AG04450 (cell line): ENCODE data around the gene SNX33. TPM values are rescaled to one million over a fixed set of nuclear protein-coding genes. Genes with fewer than 3 reads are reported as not detected.
A peak's percentile ranks its signal among the peaks of the same experiment; 100 is the strongest.
"Not testable (repeated sequence)": the region's sequence is repeated elsewhere in the genome, so short reads cannot be mapped to it uniquely, and the experiment has no call there.

ENCODE experiments used
- CTCF ChIA-PET: fragments of 300-600, 350-600 bp; formaldehyde crosslinking; extraction: SDS; loops from one replicate; lab custom pipeline; 2022; ENCODE audit warnings: antibody characterized with exemption, inconsistent platforms; lab: Charles Lee
- POLR2A ChIA-PET: fragments of 350-600 bp; formaldehyde crosslinking; extraction: SDS; loops from one replicate; lab custom pipeline; 2021; ENCODE audit warnings: antibody characterized with exemption, inconsistent platforms; lab: Yijun Ruan, JAX
- DNase-seq: peaks from one replicate; pipeline ENCODE4 v3.0.0-alpha.2; 2011; ENCODE audit warnings: low read depth, low spot score
- H3K27ac ChIP-seq: one replicate; pipeline ENCODE4 v1.5.1; 2012; ENCODE audit warnings: low read depth, low read length, control low read depth
- H3K27me3 ChIP-seq: one replicate; pipeline ENCODE4 v1.6.0; 2012; ENCODE audit warnings: low read length; ENCODE audit not compliant: control insufficient read depth, insufficient read depth
- H3K4me3 ChIP-seq: 2 replicates; pipeline ENCODE4 v1.5.1; 2011; ENCODE audit warnings: mild to moderate bottlenecking, low read depth, low read length, control low read depth
- H3K9me3 ChIP-seq: 2 replicates; pipeline ENCODE4 v1.5.1; 2012; ENCODE audit warnings: low read length; ENCODE audit not compliant: control insufficient read depth, insufficient read depth
- CTCF ChIP-seq: IDR thresholded peaks from 2 replicates; pipeline ENCODE4 v1.5.1; 2011; ENCODE audit warnings: low read depth, low read length, control low read depth, inconsistent platforms
- polyA plus RNA-seq: library from polyadenylated mRNA; depleted of rRNA; stranded (reverse); fragments of >200 nt; gene quantifications from 2 replicates; pipeline ENCODE4 v1.2.3, GENCODE V29; 2011

SNX33 gene
- polyA plus RNA-seq, 1 experiment = 14.2 TPM

DNA sequence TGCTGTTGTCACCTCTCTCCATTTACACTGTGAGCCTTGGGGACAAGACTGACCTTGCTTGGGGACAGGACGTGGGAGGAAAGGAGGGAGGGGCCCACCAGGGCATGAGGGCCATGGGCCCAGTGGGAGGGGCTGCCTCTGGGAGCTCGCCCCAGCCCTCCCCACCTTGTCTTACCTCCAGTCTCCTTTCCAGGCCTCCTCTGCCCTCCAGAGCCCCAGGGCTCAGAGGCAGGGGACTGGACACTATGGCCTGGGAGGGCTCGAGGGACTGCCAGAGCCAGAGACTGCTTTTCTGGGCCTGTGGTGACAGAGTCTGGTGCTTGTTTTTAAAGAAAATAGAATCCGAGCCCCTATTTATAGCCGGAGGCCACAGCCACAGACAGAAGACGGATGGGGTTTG lies 54.7 kb downstream of the SNX33 start:
- POLR2A ChIA-PET = interaction anchor here (1.5 kb wide), 1 partner anchor 21 kb away, joined by 3 read pairs; a partner anchor contains a TSS
- Histone ChIP-seq H3K9me3 (no peaks in the 10 kb centered on the region), H3K27me3 (no peaks in the 10 kb centered on the region), H3K27ac (no peak overlapping the region), H3K4me3 (no peak overlapping the region)
- TF ChIP-seq CTCF = no peak
- CTCF ChIA-PET = no interaction called here
- DNase-seq = no peak

DNA sequence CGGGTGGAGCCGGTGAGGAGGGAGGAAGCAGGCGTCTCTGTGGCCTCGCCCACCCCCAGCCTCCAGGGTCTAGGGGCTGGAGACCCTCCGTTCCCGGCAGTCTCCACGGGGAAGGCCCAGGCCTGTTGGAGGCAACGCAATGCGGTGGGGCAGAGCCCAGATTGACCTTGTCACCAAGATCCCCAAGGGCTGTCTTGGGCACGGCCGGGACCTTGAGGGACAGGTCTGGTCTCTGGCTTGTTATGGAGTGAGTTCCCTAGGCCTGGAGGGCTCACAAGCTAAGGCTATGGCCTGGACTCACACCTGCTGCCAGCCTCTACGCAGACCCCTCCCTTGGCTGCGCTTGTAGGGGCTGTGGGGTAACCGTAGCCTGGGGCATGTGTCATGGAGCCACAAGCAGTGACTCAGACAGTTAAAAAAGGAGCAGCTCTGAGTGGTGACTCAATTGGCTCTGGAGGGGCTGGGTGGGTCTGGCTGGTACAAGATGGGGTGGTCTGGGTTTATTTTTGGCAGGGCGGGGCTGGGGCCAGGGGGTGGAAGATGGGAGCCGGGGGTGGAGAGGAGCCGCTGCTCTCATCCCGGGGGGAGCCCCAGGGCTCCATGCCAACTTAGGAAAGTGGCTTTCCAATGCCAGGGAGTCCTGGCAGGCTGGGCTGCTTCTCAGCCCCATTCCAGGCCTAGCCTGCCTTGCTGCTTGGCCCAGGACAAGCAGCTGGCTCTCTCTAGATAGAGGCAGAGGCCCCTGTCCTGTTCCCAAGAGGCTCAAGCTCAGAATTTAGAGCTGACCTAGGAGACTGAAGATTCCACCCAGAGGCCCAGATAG lies 55.9 kb downstream of the SNX33 start:
- DNase-seq, H3K9me3 ChIP-seq, H3K27me3 ChIP-seq, H3K4me3 ChIP-seq, POLR2A ChIA-PET: not testable (repeated sequence)
- peak overlapping the region; percentile 52 for H3K27ac ChIP-seq
- CTCF ChIA-PET = interaction anchor here (0.5 kb wide), 1 partner anchor 35 kb away, joined by 6 read pairs; no protein-coding TSS in a partner anchor

DNA sequence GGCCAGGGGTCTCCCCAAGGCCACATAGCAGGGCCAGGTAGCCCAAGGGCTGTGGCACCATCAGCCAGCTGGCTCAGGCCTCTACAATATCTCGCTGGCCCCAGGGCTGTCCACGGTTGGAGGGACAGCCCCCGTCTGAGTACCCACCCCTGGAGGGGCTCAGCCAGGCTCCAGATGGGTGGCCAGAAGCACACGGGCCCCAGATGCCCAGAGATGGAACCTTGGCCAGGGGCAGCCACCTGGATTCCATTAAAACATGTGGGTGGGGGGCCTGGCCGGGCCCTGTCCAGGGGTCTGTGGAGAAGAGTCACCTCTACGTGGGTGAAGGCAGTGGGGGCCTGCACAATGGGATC lies 56.5 kb downstream of the SNX33 start:
- no peaks in the 10 kb centered on the region for H3K9me3 ChIP-seq
- no peak for TF ChIP-seq CTCF
- ChIA-PET POLR2A (no interaction called here), CTCF (interaction anchor here (0.5 kb wide), 1 partner anchor 34 kb away, joined by 6 read pairs; no protein-coding TSS in a partner anchor)
- no peaks in the 10 kb centered on the region for H3K27me3 ChIP-seq
- no peak overlapping the region for H3K4me3 ChIP-seq
- no peak for DNase-seq
- H3K27ac ChIP-seq = peak overlapping the region; percentile 52

- no peak overlapping the region for H3K27ac ChIP-seq
- ChIA-PET CTCF (interaction anchor here (0.5 kb wide), 1 partner anchor 34 kb away, joined by 6 read pairs; no protein-coding TSS in a partner anchor), POLR2A (no interaction called here)
- H3K9me3 ChIP-seq = no peaks in the 10 kb centered on the region
- H3K27me3 ChIP-seq = no peaks in the 10 kb centered on the region
- DNase-seq = no peak
- no peak for TF ChIP-seq CTCF
- no peak overlapping the region for H3K4me3 ChIP-seq
These were observed 56.9 kb downstream of the SNX33 start for GRCh38 chr15:75704618-75705017.

DNA sequence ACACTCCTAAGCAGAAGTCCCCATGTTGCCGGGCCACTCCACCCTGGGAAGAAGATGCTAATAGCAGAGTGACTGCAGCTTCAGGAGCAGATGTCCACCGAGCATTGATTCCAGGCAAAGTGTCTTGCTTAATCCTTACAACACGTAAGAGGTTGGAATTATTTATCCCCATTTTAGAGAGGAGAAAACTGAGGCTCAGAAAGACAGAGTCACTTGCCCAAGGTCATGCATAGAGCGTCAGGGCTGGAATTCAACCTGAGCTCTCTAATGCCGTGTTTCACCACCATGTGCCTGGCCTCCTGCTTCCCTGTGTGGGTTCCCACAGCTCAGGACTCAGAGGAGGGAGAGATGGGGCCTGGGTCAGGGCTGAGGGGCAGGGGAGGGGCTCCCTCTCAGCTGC lies 57.7 kb downstream of the SNX33 start:
- H3K27ac ChIP-seq, POLR2A ChIA-PET, DNase-seq, H3K9me3 ChIP-seq, CTCF ChIA-PET, H3K27me3 ChIP-seq, H3K4me3 ChIP-seq: not testable (repeated sequence)

DNA sequence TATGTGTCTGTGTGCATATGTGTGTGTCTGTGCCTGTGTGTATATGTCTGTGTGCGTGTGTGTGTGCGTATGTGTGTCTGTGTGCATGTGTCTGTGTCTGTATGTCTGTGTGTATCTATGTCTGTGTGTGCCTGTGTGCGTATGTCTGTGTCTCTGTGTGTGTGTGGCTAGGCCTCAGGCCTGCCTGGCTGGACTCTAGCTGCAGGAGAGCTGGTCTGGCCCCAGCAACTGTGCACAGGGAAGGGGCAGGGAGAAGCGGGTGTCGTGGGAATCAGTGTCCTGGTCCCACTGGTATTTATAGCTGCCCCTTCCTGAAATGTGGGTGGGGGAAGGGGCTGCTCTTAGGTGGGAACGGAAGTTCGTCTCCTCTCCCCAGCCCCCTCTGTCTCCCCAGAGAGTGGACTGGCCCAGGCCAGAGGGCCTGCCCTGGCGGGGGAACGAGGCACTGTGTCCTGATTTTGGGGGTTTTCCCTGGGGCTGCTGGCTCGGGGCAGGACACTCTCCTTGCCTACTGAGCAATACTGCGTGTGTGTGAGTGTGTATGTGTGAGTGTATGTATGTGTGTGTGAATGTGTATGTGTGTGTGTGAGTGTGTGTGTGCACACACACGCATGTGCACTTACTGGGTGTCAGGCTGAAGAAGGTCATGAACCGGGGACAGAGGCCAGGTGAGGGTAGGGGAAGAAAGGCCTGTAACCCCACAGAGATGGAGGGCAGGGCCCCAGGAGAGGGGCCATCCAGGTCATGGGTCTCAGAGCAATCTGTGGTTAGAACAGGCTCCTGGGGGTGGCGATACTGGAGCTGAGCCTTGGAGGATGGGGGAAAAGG lies 58.4 kb downstream of the SNX33 start:
- Histone ChIP-seq H3K4me3 (no peak overlapping the region), H3K27me3 (no peaks in the 10 kb centered on the region), H3K27ac (no peak overlapping the region), H3K9me3 (no peaks in the 10 kb centered on the region)
- DNase-seq = no peak
- CTCF ChIA-PET = no interaction called here
- POLR2A ChIA-PET = no interaction called here
- TF ChIP-seq CTCF = no peak
